Caki2 (cell line): ENCODE measurements around the gene TBC1D22A. TPM values are rescaled to one million over a fixed set of nuclear protein-coding genes. Genes with fewer than 3 reads are reported as not detected.

Experiments
- DNase-seq: peaks from one replicate; pipeline ENCODE4 v3.0.0-alpha.2; 2015; ENCODE audit warnings: low read depth
- in situ Hi-C: cut with HindIII; loops from 2 replicates; pipeline ENCODE4 v1.10.0; 2016; ENCODE audit warnings: low sequenced_read_pairs, low pct_unique_long_range_greater_than_20kb, mixed read lengths
- total RNA-seq: library from RNA; depleted of rRNA; stranded (reverse); fragments of >200 nt; shearing (Covaris generic); gene quantifications from 2 replicates; pipeline ENCODE4 v1.2.3, GENCODE V29; 2014; ENCODE audit warnings: low replicate concordance

TBC1D22A gene
- total RNA-seq, 1 experiment from 2014 or later: 15.0 TPM

GRCh38 chr22:47064416-47064815 is 302.0 kb downstream of the TBC1D22A start:
- in situ Hi-C loops: no loop called here
- DNase-seq: no peak

- DNase-seq: no peak
- in situ Hi-C loops: no loop called here
These were observed 303.5 kb downstream of the TBC1D22A start for GRCh38 chr22:47065756-47066615.

DNA sequence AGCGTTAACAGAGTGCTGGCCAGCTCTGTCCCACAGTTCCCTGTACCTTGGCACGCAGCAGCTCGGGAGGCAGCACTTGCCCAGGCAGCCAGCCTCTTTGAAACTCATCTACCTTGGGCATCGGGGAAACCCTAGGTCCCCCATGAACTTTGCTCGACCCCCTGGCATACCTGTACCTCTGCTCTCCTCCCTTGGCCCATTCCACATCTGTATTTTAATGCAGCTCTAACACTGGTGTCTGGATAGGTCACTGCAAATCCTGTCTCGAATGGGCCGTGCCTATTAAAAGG is 304.1 kb downstream of the TBC1D22A start:
- in situ Hi-C loops: no loop called here
- DNase-seq: no peak

GRCh38 chr22:47067321-47067890 is 305.0 kb downstream of the TBC1D22A start:
- in situ Hi-C loops: no loop called here
- no peak for DNase-seq

DNA sequence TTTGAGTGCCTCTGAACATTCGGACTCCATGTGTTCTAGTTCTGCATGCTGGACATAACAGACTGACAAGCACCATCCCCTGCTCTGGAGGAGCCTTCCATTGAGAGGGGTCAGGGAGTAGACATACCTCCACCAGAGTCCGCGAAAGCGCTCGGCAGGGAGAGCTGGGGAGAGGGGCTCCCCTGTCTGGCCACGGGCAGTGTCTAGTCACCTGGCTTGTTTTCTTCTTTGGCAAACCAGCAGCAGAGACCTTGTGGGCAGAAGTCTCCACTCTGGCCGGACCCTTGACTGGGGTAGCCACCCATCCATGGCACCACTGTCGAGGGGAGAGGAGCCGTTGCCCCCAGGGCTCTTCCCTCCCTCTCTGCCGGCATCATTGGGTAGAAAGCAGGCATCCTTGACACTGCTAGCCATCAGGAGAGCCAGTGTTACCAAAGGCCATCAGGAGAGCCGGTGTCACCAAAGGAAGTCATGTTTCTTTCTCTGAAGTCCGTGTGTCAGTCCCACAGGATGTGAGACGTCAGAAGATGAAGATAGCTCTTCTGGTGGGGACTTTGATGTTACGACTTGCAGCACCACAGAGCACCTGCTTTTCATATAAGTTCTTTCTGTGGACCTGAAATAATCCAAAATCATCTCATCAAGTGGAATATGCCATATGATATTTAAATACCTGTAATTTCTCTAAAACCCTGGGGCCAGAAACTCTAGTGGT is 305.6 kb downstream of the TBC1D22A start:
- in situ Hi-C loops: no loop called here
- no peak for DNase-seq

DNA sequence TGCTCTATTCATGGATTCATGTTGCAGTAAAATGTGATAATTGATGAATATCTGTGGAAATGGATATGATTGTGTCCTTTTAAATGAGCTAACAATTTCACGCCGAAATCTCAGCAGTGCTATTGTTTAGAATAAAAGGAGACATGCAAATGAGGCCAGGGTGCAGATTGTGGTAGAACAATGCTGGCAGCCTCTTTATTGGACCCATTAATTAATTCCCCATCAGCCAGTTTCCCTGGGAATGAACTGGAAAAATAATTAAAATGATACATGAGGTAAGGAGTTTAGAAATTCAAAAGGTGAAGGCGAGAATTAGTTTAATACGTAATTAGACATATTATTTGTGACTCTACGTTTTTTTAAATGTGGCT is 306.2 kb downstream of the TBC1D22A start:
- in situ Hi-C loops: no loop called here
- no peak for DNase-seq

DNA sequence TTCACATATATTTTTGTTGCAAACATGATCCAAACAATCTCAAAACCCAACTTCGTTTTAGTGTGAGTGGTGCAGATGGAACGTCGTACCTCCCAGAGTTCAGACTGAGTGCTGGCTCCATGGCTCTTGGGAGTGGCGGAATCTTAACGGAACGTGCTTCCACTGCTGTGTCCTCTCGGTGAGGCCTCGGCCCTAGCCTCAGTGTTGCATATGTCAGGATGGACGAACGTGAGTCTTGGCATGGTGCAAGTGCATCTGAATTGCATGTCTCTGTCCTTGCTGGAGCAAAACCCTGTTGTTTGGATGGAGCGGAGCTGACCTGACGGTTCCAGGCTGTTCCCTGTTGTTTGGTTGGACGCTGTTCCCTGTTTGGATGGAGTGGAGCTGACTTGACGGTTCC is 306.8 kb downstream of the TBC1D22A start:
- no peak for DNase-seq
- in situ Hi-C loops: no loop called here

- DNase-seq: no peak
- in situ Hi-C loops: no loop called here
These were observed 308.8 kb downstream of the TBC1D22A start for GRCh38 chr22:47071078-47071806.

GRCh38 chr22:47071807-47072641 is 309.6 kb downstream of the TBC1D22A start:
- no peak for DNase-seq

GRCh38 chr22:47072642-47072967 is 310.2 kb downstream of the TBC1D22A start:
- in situ Hi-C loops: no loop called here
- DNase-seq: no peak

More at GRCh38 chr22:47071807-47072641, 309.6 kb downstream of the TBC1D22A start:
- in situ Hi-C loops: no loop called here

DNA sequence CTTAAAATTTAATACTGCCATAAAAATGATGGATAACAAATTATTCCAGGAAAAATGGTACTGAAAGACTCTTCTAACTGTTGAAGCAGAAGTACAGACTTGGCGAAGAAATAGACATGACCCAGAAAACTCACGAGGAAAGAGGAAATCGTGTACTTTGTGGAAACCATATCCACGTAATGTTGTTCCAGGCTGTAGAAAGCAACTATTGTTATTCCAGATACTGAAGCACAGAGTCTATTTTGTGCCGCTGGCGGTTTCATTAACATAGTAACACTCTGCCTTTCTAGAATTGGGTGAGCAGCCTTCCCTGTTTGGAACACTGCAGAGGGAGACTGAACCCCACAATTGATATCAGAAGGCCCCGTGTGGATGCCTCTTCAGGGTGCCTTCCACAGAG is 310.6 kb downstream of the TBC1D22A start:
- in situ Hi-C loops: no loop called here

GRCh38 chr22:47074105-47074504 is 311.7 kb downstream of the TBC1D22A start:
- in situ Hi-C loops: no loop called here
- DNase-seq: no peak

More for the DNA sequence above, 310.6 kb downstream of the TBC1D22A start:
- DNase-seq: no peak

DNA sequence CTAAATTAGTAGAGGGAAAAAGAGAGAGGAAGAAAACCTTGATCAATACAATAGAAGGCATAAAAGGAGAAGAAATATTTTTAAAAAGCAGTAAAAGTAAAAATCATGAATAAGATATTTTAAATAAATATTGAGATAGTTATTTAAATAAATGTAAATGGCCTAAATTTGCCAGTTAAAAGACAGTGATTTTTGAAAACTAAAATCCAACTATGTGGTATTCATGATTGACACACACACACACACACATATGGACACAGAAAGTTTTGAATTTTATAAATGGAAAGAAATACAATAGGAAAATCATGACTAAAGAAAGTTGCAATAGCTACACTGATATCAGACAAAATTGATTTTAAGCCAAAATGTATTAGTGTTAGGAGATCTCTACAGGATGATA is 313.1 kb downstream of the TBC1D22A start:
- no peak for DNase-seq
- in situ Hi-C loops: no loop called here

DNA sequence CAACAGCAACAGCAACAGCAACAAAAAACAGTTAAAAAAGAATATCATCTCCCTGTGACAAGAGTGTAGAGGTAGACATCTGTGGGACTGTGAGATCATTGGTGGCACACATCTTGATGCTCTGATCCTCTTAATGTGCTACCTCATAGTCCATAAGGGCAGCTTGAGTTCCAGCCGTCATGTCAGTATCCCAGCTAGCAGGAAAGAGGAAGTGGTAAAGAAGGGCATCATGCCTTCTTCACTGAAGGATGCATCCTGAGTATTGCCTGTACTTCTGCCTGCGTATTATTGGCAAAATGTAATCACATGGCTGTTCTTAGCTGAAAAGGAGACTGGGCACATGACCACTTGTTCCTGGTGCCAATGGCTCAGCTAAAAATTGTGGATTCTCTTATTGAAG is 314.3 kb downstream of the TBC1D22A start:
- DNase-seq: no peak
- in situ Hi-C loops: no loop called here

DNA sequence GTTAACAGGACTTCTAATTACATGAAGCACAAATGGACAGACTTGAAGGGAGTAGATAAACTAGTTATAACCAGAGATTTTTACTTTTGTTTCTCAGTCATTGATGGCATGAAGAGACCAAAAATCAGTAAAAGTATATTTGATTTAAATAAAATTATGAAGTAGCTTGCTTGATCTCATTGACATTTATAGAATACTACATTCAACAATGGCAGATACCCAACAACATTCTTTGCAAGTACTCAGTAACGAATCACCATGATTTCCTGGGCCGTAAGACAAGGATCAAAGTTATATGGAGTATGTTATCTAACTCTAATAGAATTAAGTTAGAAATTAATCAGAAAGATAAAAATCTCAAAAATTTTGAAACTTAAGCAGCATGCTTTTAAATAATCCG is 317.6 kb downstream of the TBC1D22A start:
- no peak for DNase-seq
- in situ Hi-C loops: no loop called here

DNA sequence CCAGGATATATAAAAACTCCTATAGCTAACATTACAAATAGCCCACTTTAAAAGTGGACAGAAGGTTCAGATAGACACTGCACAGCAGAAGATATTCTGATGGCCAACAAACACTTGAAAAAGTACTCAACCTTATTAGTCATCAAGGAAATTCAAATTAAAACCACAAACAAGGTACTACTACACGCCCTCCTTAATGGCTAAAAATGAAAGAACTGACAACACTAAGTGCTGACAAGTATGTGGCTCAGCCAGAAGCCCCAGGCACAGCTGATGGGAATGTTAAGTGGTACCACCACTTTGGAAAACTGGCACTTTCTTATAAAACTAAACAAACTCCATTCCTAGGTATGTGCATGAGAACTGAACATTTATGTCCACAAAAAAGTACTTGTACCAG is 320.1 kb downstream of the TBC1D22A start:
- in situ Hi-C loops: no loop called here
- no peak for DNase-seq

DNA sequence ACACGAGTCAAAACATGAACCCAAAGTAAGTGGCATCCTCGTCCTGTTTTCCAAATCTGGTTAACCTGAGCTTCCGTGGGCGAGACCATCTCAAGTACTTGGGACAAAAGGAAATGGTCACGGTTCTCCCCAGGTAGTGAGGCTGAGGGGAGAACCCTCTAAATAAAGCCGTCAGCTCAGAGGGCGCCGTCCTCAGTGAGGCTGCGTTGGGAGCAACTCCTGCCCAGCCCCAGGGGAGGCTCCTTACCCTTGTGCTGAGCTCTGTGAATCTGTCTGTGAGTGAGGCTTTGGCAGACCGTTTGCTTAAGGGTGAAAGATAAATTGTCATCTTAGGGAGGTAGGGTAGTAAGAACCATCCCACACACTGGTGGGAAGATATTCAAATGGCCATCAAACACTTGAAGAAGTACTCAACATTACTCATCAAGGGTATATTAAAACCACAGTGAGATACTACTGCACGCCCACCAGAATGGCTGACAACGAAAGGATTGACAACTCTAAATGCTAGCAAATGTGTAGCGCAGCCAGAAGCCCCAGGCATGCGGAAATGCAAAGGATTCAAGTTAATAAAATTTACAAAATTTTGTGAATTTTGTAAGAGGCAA is 321.0 kb downstream of the TBC1D22A start:
- DNase-seq: no peak
- in situ Hi-C loops: no loop called here

GRCh38 chr22:47084226-47084625 is 321.8 kb downstream of the TBC1D22A start:
- in situ Hi-C loops: no loop called here
- DNase-seq: no peak
